Measurements from ENCODE around the gene AZGP1.
"Not testable (repeated sequence)": the region's sequence is repeated elsewhere in the genome, so short reads cannot be mapped to it uniquely, and the experiment has no call there.

The AZGP1 gene

GRCh38 chr7:99949645-99950228, 26.1 kb downstream of the AZGP1 start:
- DNase-seq (ENCODE audit: low read depth in 2 of 2), result peak; percentile 40 to 44
- H3K4me3 ChIP-seq (replicated peaks in 1 of 2; ENCODE audit: low read depth in 2 of 2, low read length in 2 of 2), result no peak overlapping the region
- TF ChIP-seq CTCF (IDR thresholded peaks at IDR 0.05; ENCODE audit: low read depth, low read length), result peak; percentile 51

- no peak for DNase-seq (ENCODE audit: low read depth in 2 of 2)
- no peak overlapping the region for H3K4me3 ChIP-seq (replicated peaks in 1 of 2; ENCODE audit: low read depth in 2 of 2, low read length in 2 of 2)
- TF ChIP-seq CTCF (IDR thresholded peaks at IDR 0.05; ENCODE audit: low read depth, low read length), result no peak
These were observed 28.2 kb downstream of the AZGP1 start for GRCh38 chr7:99947608-99948007.

GRCh38 chr7:99944497-99945070, 31.2 kb downstream of the AZGP1 start:
- DNase-seq (ENCODE audit: low read depth in 2 of 2), result no peak
- no peak overlapping the region for H3K4me3 ChIP-seq (replicated peaks in 1 of 2; ENCODE audit: low read depth in 2 of 2, low read length in 2 of 2)
- TF ChIP-seq CTCF (IDR thresholded peaks at IDR 0.05; ENCODE audit: low read depth, low read length), result no peak

- DNase-seq (ENCODE audit: low read depth in 2 of 2), result no peak
- TF ChIP-seq CTCF (IDR thresholded peaks at IDR 0.05; ENCODE audit: low read depth, low read length), result no peak
- H3K4me3 ChIP-seq (replicated peaks in 1 of 2; ENCODE audit: low read depth in 2 of 2, low read length in 2 of 2), result no peak overlapping the region
These were observed 32.0 kb downstream of the AZGP1 start for GRCh38 chr7:99943641-99944496.

GRCh38 chr7:99938296-99938695, 37.5 kb downstream of the AZGP1 start:
- no peak overlapping the region for H3K4me3 ChIP-seq (replicated peaks in 1 of 2; ENCODE audit: low read depth in 2 of 2, low read length in 2 of 2)
- TF ChIP-seq CTCF (IDR thresholded peaks at IDR 0.05; ENCODE audit: low read depth, low read length), result no peak
- no peak for DNase-seq (ENCODE audit: low read depth in 2 of 2)

GRCh38 chr7:99935009-99935408, 40.8 kb downstream of the AZGP1 start:
- not testable (repeated sequence) for H3K4me3 ChIP-seq (replicated peaks in 1 of 2; ENCODE audit: low read depth in 2 of 2, low read length in 2 of 2)
- DNase-seq (ENCODE audit: low read depth in 2 of 2), result peak; percentile 22 to 62

- no peak for TF ChIP-seq CTCF (IDR thresholded peaks at IDR 0.05; ENCODE audit: low read depth, low read length)
- H3K4me3 ChIP-seq (replicated peaks in 1 of 2; ENCODE audit: low read depth in 2 of 2, low read length in 2 of 2), result no peak overlapping the region
- no peak for DNase-seq (ENCODE audit: low read depth in 2 of 2)
These were observed 45.5 kb downstream of the AZGP1 start for GRCh38 chr7:99930376-99930775.
